DLD1 (cell line): ENCODE results near the gene IMPACT.

Experiments
- in situ Hi-C: cut with HindIII; loops from 2 replicates; pipeline ENCODE4 v1.10.0; 2017; ENCODE audit warnings: low sequenced_read_pairs

IMPACT gene

GRCh38 chr18:24426398-24427294 lies at the start of gene IMPACT:
Gene IMPACT (plus strand): TSS chr18:24426670. CDS start chr18:24426757, 87 bp downstream.
- in situ Hi-C loops, result no loop called here

GRCh38 chr18:24378598-24378997 lies 47.9 kb upstream of the IMPACT start:
- in situ Hi-C loops, result no loop called here

- in situ Hi-C loops, result no loop called here
Observed at GRCh38 chr18:24380163-24380747, 46.2 kb upstream of the IMPACT start.

GRCh38 chr18:24381126-24381525 lies 45.3 kb upstream of the IMPACT start:
- in situ Hi-C loops, result no loop called here

GRCh38 chr18:24386681-24387080 lies 39.8 kb upstream of the IMPACT start:
- in situ Hi-C loops, result no loop called here

GRCh38 chr18:24388957-24389356 lies 37.5 kb upstream of the IMPACT start:
- in situ Hi-C loops, result no loop called here

- in situ Hi-C loops, result no loop called here
Observed at GRCh38 chr18:24395049-24395795, 31.2 kb upstream of the IMPACT start.

GRCh38 chr18:24396082-24396633 lies 30.3 kb upstream of the IMPACT start:
- in situ Hi-C loops, result no loop called here

- in situ Hi-C loops, result no loop called here
Observed at GRCh38 chr18:24397131-24397693, 29.3 kb upstream of the IMPACT start.

- in situ Hi-C loops, result no loop called here
Observed at GRCh38 chr18:24397694-24398368, 28.6 kb upstream of the IMPACT start, which contains the start of gene OSBPL1A. Gene OSBPL1A (minus strand): TSS chr18:24397824. CDS start chr18:24377533, 20,291 bp downstream.

- in situ Hi-C loops, result no loop called here
Observed at GRCh38 chr18:24398540-24398939, 27.9 kb upstream of the IMPACT start.

- in situ Hi-C loops, result no loop called here
Observed at GRCh38 chr18:24400587-24400986, 25.9 kb upstream of the IMPACT start.

- in situ Hi-C loops, result no loop called here
Observed at GRCh38 chr18:24402209-24402785, 24.2 kb upstream of the IMPACT start.

- in situ Hi-C loops, result no loop called here
Observed at GRCh38 chr18:24403076-24403475, 23.4 kb upstream of the IMPACT start.

- in situ Hi-C loops, result no loop called here
Observed at GRCh38 chr18:24404591-24404990, 21.9 kb upstream of the IMPACT start.

GRCh38 chr18:24408496-24408895 lies 18.0 kb upstream of the IMPACT start:
- in situ Hi-C loops, result no loop called here

- in situ Hi-C loops, result no loop called here
Observed at GRCh38 chr18:24413148-24413547, 13.3 kb upstream of the IMPACT start.

GRCh38 chr18:24414349-24415003 lies 12.0 kb upstream of the IMPACT start:
- in situ Hi-C loops, result no loop called here

- in situ Hi-C loops, result no loop called here
Observed at GRCh38 chr18:24417480-24417879, 9.0 kb upstream of the IMPACT start.
